Middle frontal gyrus (tissue), 1 donor: ENCODE data around the gene MGAT4B.

Experiments used
- DNase-seq: peaks from one replicate; pipeline ENCODE4 v3.0.0-alpha.2; 2015; ENCODE audit warnings: low spot score; ENCODE audit errors: extremely low spot score

MGAT4B gene

GRCh38 chr5:179827680-179828079, 21.0 kb upstream of the MGAT4B start:
- no peak for DNase-seq

DNA sequence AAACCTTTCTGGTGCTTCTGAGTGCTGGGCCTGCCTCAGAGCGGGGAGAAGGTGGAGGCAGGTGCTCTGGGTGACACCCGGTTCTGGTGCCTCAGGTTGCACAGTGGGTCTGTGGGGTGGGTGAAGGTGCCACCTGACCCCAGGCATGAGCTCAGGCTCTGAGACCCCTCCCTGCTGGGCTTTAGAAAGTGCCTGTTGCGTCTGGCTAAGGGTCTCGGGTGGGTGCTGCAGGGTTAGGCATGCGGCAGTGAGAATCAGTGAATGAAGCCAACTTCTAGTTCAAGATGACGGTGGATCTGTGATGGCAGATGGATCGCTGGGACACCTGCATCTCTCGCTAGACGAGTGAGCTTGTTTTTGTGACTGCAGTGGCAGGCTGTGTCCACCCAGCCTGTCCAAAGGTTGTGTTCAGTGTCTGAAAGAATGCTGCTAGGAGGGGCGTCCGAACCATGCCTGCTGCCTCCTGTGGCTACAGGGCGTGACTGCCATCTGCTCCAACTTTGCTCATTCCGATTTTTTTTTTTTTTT, 19.1 kb upstream of the MGAT4B start:
- no peak for DNase-seq

DNA sequence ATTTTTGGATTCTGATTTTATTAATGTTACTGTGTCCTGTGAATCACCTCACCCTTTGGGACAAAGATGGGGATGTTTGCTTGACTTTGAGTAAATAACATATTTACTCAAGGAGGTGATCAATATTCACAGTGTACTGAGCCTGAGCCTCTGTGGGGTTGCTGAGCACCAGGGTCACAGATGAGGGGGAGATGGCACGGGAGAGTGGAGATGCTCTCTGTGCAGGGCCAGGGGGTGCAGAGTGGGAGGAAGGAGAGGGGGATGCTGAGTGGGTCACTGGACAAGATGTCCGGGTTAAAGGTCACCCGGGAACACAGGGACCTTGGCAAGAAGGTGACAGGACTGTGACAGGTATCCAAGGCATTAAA, 18.1 kb upstream of the MGAT4B start:
- no peak for DNase-seq

DNA sequence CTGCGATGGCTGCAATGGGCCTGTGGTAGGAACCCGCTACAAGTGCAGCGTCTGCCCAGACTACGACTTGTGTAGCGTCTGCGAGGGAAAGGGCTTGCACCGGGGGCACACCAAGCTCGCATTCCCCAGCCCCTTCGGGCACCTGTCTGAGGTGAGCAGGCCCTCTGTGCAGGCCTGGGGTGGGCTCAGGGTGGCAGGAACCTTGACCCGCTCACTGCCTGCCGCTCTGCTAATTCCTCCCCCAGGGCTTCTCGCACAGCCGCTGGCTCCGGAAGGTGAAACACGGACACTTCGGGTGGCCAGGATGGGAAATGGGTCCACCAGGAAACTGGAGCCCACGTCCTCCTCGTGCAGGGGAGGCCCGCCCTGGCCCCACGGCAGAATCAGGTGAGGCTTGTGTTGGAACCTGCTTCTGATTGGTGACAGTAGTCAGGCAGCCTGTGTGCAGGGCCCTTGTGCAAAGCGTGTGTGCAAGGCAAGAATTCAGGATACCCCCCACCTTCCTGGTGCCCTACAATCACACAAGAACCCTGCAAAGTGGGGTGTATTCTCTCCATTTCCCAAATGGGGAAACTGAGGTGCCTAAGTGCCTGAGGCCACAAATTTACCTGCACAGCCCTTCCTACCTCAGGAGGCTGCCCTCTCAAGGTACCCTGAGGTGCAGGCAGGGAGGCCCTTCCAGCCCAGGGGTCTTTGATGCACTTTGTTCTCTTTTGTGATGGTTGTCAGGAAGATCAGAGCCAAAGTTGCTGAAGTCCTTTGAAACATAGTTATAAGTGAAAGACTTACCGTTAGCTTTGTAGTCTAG, 17.5 kb upstream of the MGAT4B start:
- DNase-seq = no peak

DNA sequence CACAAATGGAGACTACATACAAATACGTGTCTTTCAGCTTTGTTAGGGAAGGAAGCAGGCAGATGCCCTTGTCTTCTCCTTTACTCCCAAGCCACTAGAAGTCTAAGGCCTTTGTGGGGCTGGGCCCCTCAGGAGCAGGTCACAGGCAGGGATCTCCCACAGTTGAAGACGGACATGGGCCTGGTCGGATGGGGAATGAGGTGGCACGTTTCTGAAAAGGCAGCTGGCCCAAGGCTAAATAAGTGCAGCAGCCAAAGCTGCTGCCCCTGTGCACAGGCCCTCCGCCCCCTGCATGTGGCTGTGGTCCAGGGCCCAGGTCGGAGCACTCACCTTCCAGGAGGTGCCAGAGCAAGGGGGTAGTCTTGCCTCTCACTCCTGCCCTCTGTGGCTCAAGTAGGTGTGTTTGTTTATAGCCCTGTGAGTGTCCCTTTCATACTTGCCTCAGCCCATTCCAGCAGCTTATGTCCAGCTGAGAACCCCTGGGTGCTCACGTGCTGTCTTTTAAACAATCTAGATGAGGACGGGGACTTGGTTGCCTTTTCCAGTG, 15.9 kb upstream of the MGAT4B start:
- DNase-seq = no peak

DNA sequence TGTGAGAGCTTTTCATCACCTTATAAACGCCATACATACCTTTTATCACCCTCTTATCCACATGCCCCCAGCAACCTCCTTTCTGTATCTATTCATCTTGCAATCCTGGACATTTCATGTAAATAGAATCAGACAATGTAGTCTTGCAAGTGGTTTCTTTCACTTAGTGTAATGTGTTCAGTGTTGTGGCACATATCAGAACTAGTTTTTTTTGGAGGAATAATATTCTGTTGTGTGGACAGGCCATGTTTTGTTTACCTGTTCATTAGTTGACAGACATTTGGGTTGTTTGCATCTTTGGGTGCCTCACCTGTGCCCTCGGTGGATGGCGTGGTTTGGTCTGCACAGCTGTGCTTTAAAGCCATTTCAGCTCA, 15.4 kb upstream of the MGAT4B start:
- DNase-seq = no peak

DNA sequence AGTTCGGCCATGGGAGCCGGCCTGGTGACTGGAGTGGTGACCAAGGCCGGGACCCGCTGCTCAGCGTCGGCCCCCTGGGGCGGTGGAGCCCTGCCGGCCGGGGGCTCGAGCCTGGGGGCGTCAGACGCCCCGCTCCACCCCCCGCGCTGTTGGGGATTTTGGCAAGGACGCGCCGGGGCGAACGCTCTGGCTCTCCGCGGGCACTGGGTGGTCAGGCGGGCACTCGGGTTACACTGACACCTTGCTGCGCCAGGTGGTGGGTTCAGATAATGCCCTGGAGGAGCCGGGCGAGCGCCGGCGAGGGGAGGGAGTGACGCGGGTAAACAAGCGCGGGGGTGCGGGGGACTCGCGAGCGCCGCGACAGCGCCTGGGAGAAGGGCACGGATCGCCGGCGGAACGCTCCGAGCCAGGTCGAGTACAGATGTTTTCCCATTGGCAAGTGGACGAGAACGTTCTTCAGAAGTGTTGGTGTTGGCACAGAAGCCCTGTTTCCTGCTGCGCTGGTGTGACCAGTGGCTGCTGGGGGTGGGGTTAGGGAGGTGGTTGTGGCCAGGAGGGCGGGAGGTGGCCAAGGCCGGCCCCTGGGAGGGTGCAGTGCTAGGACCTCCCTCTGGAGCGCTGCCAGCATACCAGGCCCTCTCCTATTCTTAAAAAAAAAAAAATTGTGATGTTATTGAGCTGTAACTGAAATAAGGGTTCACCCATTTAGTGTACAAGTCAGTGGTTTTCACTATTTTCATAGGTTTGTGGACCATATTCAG, 14.8 kb upstream of the MGAT4B start:
- DNase-seq = peak; percentile 72

DNA sequence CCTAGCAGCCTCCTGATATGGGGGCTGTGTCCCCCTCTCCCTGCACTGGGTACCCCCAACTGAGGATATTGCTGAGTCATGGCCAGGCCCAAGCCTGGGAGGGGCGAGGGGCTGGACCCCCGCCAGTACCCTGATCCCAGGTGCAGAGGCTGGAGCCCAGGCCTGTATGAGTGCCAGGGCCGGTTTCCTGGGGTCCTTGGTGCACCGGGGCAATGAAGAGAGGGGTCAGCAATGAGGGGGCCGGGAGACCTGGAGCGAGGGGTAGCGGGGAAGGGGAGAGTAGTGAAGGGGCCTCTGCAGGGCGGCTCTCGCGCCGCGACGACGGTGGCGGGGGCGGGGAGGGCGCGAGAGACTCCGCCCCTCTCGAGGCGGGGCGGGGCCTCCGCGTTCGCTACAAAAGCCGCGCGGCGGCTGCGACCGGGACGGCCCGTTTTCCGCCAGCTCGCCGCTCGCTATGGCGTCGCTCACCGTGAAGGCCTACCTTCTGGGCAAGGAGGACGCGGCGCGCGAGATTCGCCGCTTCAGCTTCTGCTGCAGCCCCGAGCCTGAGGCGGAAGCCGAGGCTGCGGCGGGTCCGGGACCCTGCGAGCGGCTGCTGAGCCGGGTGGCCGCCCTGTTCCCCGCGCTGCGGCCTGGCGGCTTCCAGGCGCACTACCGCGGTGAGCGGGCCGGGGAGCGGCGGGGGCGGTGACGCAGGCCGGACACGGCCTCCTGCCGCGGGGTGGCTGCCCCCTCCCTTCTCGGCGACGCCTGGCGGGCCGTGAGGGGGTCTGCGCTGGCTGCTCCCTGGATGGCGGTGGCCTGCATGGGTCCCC, 14.0 kb upstream of the MGAT4B start, which contains the start of gene SQSTM1:
TSS of gene SQSTM1 (plus strand) at position 423 of the 815 bp plus-strand sequence. CDS start at position 455, 32 bp downstream.
- peak; percentile 83 for DNase-seq

DNA sequence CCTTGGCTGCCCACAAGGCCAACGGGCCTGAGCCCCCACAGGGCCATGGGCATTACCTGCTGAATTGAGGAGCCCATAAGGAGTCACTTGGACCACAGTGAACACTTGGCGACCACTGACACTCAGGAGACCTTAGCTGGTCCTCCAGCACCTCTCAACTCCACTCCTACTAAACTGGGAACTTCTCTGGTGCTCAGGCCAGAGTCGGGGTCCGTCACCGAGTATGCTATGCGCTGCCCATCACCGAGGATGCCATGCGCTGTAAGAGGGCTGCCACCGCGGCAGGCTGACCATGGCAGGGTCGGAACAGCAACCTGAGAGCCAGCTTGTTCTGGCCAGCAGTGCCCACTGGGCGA, 13.4 kb upstream of the MGAT4B start:
- DNase-seq = no peak

- no peak for DNase-seq
Observed at GRCh38 chr5:179819296-179820126, 12.8 kb upstream of the MGAT4B start.

DNA sequence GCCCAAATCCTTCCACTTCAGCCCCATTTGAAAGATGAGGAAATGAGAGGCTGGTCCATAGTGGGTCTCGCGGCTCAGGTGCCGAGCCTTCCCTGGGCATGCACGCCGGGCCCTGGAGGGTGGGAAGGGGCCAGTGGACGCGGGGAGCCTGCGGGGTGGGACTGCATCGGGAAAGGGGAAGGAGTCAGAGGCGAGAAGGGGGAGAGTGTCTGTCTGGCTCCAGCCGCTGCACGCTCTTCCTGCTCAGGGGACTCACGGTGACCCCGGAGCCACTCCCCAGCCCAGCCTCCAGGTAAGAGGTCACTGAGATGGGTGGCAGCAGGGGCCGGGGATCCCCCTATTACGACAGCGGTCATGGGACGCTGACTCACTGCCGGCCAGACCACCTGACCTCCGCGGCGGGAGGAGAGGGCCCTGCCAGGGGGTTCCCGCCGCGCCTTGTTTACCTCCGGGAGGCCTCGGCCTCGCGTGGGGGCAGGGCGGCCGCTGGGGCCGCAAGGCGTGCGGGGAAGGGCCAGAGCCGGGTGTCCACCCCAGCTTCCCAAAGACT, 12.2 kb upstream of the MGAT4B start:
- DNase-seq = peak; percentile 85

DNA sequence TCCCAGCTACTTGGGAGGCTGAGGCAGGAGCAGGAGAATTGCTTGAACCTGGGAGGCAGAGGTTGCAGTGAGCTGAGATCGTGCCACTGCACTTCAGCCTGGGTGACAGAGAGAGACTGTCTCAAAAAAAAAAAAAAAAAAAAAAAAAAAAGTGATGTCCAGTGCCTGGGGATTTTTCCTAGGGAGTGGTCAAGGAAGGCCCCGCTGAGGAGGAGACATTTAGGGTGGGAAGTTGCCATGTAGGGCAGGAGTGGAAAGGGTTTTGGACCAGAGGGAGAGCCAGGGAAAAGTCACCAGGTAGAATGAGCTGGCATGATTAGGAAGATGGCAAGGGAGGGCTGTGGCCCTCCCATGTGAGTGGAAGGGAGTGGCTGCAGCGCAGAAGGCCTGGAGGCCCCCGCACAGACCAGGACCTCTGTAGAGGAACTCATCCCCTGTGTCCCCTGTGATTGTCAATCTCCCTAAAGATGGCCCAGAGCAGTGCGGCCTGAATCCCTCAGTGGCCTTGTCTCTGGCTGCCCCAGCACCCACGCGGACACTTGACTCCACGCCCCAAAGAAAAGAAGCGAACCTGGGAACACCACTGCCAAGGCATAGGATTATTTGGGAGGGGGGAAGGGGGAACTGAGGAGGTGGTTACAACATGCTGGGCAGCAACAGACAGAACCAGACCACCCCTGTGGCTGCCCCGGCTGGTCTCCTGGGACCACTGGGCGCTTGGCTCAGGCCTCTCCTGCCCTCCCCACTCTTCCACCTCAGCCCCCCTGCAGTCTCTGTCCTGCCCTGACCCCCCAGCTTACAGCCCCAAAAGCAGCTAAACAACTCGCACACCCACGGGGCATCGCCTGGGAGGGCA, 11.5 kb upstream of the MGAT4B start:
- no peak for DNase-seq

GRCh38 chr5:179817470-179817840, 10.8 kb upstream of the MGAT4B start:
- DNase-seq = no peak

GRCh38 chr5:179816796-179817469, 10.3 kb upstream of the MGAT4B start:
- DNase-seq = no peak

GRCh38 chr5:179816401-179816795, 9.7 kb upstream of the MGAT4B start:
- DNase-seq = no peak

GRCh38 chr5:179815491-179816249, 9.0 kb upstream of the MGAT4B start:
- no peak for DNase-seq

DNA sequence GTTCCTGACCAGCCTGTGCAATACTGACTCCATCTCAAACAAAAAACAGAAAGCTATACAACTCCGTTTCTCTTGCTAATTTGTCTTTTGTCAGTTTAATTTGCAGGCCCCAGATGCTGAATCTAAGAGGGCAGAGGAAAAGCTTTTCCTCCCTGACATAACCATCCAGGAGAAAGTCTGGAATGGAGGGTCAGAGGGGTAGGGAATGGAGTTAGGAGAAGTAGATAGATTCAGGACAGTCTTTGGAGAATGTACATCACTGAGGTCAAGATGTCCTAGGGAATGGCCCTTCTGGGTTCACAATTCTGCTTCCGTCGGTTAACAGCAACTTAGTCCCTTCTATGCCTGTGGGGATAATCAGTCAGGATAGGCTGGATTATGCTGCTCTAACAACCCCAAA, 7.4 kb upstream of the MGAT4B start:
- DNase-seq = no peak

DNA sequence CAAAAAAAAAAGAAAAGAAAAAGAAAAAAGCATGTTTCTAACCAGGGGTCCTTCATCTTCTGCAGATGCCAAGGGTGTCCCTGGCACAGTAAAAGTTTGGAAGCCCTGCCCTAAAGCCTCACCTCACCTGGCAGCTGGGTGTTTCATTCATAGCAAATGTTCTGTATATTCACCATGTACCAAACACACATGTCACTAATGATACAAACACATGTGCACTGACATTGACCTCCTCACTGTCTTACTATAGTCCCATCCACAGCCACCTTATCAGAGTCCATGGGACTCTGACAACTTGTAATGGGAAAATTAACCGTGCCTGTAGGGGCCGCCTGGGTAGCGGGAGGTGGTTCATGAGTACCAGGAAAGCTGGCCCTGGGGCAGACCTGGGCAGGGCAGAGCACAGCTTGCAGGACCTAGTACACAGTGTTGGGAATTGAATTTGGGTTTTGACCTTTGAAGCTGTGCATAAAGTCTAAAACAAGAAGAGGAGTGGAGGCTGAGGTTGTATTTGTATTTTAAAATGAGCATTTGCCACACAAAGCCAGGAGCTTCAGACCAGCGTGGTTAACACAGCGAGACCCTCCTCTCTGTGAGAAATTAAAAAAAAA, 6.4 kb upstream of the MGAT4B start:
- DNase-seq = no peak
